Measurements from ENCODE around the gene B3GNT8.
"Not testable (repeated sequence)": the region's sequence is repeated elsewhere in the genome, so short reads cannot be mapped to it uniquely, and the experiment has no call there.

B3GNT8 gene

GRCh38 chr19:41414461-41414860, 12.7 kb downstream of the B3GNT8 start:
- DNase-seq (ENCODE audit: low spot score), result no peak

GRCh38 chr19:41413947-41414346, 13.2 kb downstream of the B3GNT8 start:
- no peak for DNase-seq (ENCODE audit: low spot score)

GRCh38 chr19:41412953-41413352, 14.2 kb downstream of the B3GNT8 start:
- no peak for DNase-seq (ENCODE audit: low spot score)

GRCh38 chr19:41411968-41412265, 15.3 kb downstream of the B3GNT8 start:
- no peak for DNase-seq (ENCODE audit: low spot score)

GRCh38 chr19:41411100-41411967, 15.8 kb downstream of the B3GNT8 start:
- no peak for DNase-seq (ENCODE audit: low spot score)

- no peak for DNase-seq (ENCODE audit: low spot score)
These were observed 16.7 kb downstream of the B3GNT8 start for GRCh38 chr19:41410336-41411054.

GRCh38 chr19:41409288-41409687, 17.9 kb downstream of the B3GNT8 start:
- no peak for DNase-seq (ENCODE audit: low spot score)

GRCh38 chr19:41408846-41409245, 18.3 kb downstream of the B3GNT8 start:
- DNase-seq (ENCODE audit: low spot score), result not testable (repeated sequence)

GRCh38 chr19:41408256-41408655, 18.9 kb downstream of the B3GNT8 start:
- DNase-seq (ENCODE audit: low spot score), result no peak

- no peak for DNase-seq (ENCODE audit: low spot score)
These were observed 19.9 kb downstream of the B3GNT8 start for GRCh38 chr19:41407271-41407670.

- no peak for DNase-seq (ENCODE audit: low spot score)
These were observed 21.4 kb downstream of the B3GNT8 start for GRCh38 chr19:41405776-41406175.

GRCh38 chr19:41403181-41403970, 23.8 kb downstream of the B3GNT8 start:
- no peak for DNase-seq (ENCODE audit: low spot score)

- no peak for DNase-seq (ENCODE audit: low spot score)
These were observed 25.2 kb downstream of the B3GNT8 start for GRCh38 chr19:41402010-41402409.

- no peak for DNase-seq (ENCODE audit: low spot score)
These were observed 25.7 kb downstream of the B3GNT8 start for GRCh38 chr19:41401483-41401882.

GRCh38 chr19:41399525-41399924, 27.6 kb downstream of the B3GNT8 start:
- no peak for DNase-seq (ENCODE audit: low spot score)

- DNase-seq (ENCODE audit: low spot score), result no peak
These were observed 28.1 kb downstream of the B3GNT8 start for GRCh38 chr19:41399091-41399490.

- no peak for DNase-seq (ENCODE audit: low spot score)
These were observed 28.6 kb downstream of the B3GNT8 start for GRCh38 chr19:41398598-41398997.

- DNase-seq (ENCODE audit: low spot score), result no peak
These were observed 29.1 kb downstream of the B3GNT8 start for GRCh38 chr19:41398050-41398418.

- DNase-seq (ENCODE audit: low spot score), result peak; percentile 99
These were observed 29.8 kb downstream of the B3GNT8 start, which contains the start of the genes BCKDHA and EXOSC5 for GRCh38 chr19:41397086-41398049. Gene BCKDHA, plus strand, starts transcription at chr19:41397818. Its CDS starts 10 bp downstream, at chr19:41397828. Gene EXOSC5, minus strand, starts transcription at chr19:41397359. Its CDS starts 31 bp downstream, at chr19:41397328.

- no peak for DNase-seq (ENCODE audit: low spot score)
These were observed 31.8 kb downstream of the B3GNT8 start for GRCh38 chr19:41395355-41395754.

GRCh38 chr19:41392775-41393174, 34.4 kb downstream of the B3GNT8 start:
- no peak for DNase-seq (ENCODE audit: low spot score)
